OCI-LY7 (cell line): ENCODE results near the gene RASSF4.

Source experiments
- CTCF ChIP-seq: fragments of 200-600 bp; sonication (generic); conservative IDR thresholded peaks from 2 replicates; pipeline ENCODE4 v1.5.1; 2014; ENCODE audit warnings: mild to moderate bottlenecking, antibody characterized with exemption, low read length, moderate library complexity, mixed read lengths
- EZH2phosphoT487 ChIP-seq: fragments of 200-600 bp; sonication (generic); IDR thresholded peaks from 2 replicates; pipeline ENCODE4 v1.6.1; 2018; ENCODE audit warnings: low read depth, borderline replicate concordance, mild to moderate bottlenecking, mixed run types, antibody characterized with exemption, low read length, moderate library complexity, mixed read lengths

DNA sequence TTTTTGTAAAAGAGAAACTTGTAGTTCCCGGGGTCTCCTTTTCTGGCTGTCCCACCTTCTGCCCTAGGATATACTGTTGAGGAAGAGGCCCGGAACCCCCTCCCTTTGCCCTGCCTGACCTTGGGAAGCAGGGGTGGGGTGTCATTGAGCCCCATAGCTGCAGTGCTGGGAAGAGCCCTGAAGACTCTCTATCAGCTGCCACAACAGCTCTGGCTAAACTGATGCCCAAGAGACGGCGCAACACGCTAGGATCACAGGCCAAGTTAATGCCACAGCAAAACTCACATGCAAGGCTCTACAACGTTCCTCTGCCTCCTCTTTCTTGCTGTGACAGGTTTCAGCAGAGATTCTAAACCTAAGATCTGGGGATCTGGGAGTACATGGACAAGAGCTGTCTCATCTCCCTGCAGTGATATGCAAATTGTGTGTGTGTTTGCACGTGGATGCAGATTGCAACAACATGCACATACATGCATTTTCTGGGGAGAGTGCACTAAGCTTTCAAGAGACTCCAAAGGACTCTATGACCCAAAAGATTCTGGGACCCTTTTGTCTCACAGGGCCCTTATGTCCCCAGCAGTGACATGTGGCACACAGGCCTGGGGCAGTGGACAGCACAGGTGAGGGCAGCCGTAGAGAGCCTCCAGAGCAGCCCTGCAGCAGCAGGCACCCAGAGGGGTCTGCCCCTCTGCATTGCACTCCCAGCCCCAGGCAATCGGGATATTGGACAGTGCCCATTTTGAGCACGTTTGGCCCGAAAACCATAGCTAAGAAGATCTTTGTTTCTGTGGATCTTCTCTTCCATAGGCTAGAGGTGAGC is 2.5 kb downstream of the RASSF4 start:
- no peak for TF ChIP-seq CTCF
- no peak for TF ChIP-seq EZH2phosphoT487
